D721Med (cell line): ENCODE measurements around the gene ZBTB45.

Source experiments
- DNase-seq: peaks from one replicate; pipeline ENCODE4 v3.0.0; 2011; ENCODE audit warnings: low spot score; ENCODE audit not compliant: insufficient read length
- FAIRE-seq: peaks from 2 replicates; lab custom pipeline; 2011; peaks lifted over from hg19 to GRCh38; lab: Jason Lieb, UNC
- TF ChIP-seq, protein P1 (sequence below): IDR thresholded peaks from 2 replicates; pipeline ENCODE4 v1.5.1; 2012; ENCODE audit warnings: mild to moderate bottlenecking, control low read depth; ENCODE audit not compliant: insufficient read depth; ENCODE audit errors: missing control alignments

The ZBTB45 gene

DNA sequence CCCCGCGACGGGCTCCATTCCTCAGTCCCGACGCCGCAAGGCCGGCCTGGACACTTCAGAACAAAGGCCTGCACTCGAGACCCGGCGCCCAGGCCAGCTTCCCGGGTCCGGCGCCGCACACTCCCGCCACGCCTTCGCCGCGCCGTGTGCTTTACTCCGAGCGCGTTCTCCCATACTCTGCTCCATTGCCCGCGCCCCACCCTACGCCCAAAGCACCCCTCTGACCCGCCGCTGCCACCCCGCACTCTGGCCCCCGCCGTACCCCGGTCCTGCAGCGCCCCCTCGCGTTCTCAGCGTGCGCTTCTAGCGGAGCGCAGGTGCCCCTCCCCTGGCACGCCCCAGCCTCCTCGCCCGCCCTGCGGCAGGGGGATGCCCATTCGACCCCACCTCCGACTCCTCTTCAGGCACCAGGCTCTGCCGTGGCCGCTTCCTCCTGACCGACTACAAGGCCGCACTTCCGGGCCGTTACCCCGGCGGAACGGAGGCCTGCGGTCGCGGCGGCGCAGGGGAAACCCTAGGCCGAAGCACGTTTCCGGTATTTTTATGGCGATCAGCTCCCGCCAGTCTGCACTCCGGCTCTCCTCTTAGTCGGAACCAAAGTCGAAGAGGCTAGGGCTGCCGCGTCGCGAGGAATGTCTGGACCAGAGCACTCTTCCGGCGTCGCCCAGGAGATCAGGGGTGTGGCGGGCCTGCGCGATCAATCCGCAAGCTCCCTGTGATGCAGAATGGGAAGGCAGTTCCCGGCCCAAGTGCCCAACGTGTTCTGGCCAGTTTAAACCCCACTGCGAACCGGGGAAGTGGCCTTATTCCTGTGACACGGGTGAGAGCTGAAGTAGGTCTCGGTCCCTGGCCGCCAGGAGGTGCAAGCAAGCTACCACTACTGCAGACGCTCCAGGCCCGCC is at the start of gene ZBTB45:
Gene ZBTB45 (minus strand): TSS at position 456 of the 902 bp plus-strand sequence. CDS start 2,137 bp downstream, outside the sequence.
- no peak for FAIRE-seq
- no peak for DNase-seq
- TF ChIP-seq, protein P1, sequence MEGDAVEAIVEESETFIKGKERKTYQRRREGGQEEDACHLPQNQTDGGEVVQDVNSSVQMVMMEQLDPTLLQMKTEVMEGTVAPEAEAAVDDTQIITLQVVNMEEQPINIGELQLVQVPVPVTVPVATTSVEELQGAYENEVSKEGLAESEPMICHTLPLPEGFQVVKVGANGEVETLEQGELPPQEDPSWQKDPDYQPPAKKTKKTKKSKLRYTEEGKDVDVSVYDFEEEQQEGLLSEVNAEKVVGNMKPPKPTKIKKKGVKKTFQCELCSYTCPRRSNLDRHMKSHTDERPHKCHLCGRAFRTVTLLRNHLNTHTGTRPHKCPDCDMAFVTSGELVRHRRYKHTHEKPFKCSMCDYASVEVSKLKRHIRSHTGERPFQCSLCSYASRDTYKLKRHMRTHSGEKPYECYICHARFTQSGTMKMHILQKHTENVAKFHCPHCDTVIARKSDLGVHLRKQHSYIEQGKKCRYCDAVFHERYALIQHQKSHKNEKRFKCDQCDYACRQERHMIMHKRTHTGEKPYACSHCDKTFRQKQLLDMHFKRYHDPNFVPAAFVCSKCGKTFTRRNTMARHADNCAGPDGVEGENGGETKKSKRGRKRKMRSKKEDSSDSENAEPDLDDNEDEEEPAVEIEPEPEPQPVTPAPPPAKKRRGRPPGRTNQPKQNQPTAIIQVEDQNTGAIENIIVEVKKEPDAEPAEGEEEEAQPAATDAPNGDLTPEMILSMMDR, result peak; percentile 69

DNA sequence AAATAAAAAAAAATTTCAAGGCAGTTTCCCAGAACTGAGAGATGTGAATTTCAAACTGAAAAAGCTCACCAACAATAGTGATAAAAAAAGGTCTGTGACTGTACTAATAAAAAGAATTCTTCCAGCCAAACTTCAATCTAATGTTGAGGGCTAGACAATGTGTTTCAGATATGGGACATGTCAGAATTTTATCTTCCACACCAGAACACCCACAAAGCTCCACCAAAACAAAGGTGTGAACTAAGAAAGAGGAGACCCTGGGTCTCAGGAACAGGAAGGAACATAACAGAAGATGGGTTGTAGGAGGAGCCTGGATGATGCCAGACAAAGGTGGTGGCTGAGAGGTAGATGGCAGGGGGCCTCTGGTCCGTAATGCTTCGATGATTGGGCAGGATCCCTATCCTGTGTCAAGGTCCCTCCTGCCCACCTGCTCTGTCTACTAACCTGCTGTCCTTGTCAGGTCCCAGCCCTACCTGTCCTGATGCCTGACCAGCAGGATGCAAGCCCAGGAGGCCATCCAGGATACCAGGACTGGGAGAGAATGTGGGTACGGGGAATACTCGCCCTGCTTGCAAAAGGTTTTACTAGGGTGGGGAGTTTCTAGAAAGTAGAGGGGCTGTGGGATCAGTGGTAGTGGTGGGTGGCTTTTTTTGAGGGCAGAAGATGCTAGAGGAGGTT is 49.0 kb upstream of the ZBTB45 start:
- TF ChIP-seq, protein P1, result no peak
- DNase-seq (no peak), FAIRE-seq (no peak)

DNA sequence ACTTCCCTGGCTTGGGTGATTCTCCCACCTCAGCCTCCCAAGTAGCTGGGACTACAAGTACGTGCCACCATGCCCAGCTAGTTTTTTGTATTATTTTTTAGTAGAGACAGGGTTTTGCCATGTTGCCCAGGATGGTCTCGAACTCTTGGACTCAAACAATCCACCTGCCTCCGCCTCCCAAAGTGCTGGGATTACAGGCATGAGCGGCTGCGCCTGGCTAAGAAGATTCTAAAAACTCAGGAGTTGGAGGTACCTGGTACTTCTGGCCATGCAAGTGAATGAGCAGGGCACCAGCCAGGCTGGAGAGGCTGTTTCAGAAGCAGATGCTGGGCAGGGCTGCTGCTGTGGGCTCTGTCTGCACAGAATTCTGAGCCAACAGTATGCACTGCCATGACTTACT is 47.4 kb upstream of the ZBTB45 start:
- TF ChIP-seq, protein P1, result no peak
- FAIRE-seq (no peak), DNase-seq (no peak)

DNA sequence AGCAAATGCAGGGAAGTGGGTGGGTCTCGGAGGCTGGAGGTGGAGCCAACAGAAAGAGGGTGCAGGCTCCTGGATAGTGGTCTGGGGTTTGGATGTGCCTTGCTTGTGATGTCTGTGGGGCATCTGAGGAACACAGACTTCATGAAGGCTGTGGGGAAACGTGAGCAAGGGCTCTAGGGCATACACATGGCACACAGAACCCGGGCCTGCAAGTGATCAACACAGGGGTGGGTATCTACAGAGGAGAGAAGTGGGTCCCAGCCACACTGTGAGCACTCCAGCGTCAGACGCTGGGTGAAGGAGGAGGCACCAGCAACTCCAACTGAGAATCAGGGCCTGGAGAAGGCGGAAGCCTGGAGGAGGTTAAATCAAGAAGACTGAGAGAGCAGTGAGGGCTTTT is 44.2 kb upstream of the ZBTB45 start:
- TF ChIP-seq, protein P1, result no peak
- FAIRE-seq (no peak), DNase-seq (no peak)

DNA sequence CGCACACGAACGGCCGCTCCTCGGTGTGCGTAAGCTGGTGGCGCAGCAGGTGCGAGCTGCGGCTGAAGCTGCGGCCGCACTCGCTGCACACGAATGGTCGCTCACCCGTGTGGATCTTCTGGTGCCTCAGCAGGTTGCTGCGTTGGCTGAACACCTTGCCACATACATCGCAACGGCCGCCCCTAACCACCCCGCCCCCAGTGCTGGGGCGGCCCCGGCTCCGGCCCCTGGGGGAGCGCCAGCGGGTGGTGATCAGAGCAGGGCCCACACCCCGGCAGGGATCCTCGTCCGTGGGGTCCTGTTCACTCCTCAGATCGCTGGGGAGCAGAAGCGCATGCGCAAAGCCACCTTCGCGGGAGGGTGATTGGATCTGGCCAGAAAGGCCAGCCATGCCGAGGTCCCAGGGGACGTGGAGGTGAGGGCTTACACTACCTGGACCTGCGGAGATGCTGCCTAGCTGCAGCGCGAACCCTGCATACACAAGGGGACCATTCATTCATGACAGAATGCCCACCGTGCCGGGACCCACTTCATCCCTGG is 43.5 kb upstream of the ZBTB45 start:
- no peak for FAIRE-seq
- peak; percentile 55 for DNase-seq
- TF ChIP-seq, protein P1, result no peak

DNA sequence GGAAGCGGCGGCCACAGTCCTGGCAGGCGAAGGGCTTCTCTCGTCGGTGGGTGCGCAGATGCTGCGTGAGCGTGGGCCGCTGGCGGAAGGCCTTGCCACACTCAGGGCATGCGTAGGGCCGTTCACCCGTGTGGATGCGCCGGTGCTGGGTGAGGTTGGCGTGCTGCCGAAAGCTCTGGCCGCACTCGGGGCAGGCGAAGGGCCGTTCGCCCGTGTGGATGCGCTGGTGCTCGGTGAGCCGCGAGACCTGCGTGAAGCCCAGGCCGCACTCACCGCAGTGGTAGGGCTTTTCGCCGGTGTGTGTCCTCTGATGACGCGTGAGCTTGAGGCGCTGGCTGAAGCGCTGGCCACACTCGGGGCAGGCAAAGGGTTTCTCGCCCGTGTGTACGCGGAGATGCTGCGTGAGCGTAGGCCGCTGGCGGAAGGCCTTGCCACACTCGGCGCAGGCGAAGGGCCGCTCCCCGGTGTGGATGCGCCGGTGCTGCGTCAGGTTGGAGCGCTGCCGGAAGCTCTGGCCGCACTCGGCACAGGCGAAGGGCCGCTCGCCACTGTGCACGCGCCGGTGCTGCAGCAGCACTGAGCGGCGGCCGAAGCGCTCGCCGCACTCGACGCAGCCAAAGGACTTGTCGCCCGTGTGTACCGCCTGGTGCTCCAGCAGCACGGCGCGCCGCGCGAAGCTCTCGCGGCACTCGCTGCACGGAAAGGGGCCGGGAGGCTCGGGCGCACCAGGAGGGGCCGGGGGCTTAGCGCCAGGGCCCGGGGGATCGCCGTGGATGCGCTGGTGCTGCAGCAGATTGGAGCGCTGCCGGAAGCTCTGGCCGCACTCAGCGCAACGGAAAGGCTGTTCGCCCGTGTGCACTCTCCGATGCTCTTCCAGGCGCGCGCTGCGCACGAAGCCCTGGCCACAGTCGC is 42.8 kb upstream of the ZBTB45 start:
- DNase-seq (no peak), FAIRE-seq (no peak)
- TF ChIP-seq, protein P1, result no peak
